Endothelial cell of umbilical vein (primary cell): ENCODE data around the gene PAX9. TPM values are rescaled to one million over a fixed set of nuclear protein-coding genes. Genes with fewer than 3 reads are reported as not detected.

Experiments used
- BruUV-seq: library from RNA; stranded (reverse); fragments of 400-500 nt; replicated peaks from 2 replicates; lab custom pipeline; 2021; lab: Mats Ljungman, UMichigan
- CTCF ChIA-PET: fragments of 300-600, 350-600 bp; sonication (Branson Sonifier 250); formaldehyde crosslinking; loops from one replicate; lab custom pipeline; 2021; ENCODE audit warnings: antibody characterized with exemption, inconsistent platforms; lab: Charles Lee
- POLR2A ChIA-PET: fragments of 300-600, 350-600 bp; sonication (Branson Sonifier 250); formaldehyde crosslinking; loops from one replicate; lab custom pipeline; 2021; ENCODE audit warnings: antibody characterized with exemption, inconsistent platforms; lab: Charles Lee
- DNase-seq: peaks from one replicate; pipeline ENCODE4 v3.0.0-alpha.2; 2011; ENCODE audit warnings: low read depth, low spot score
- FAIRE-seq: peaks from 2 replicates; lab custom pipeline; 2011; peaks lifted over from hg19 to GRCh38; lab: Jason Lieb, UNC
- H2AFZ ChIP-seq: 2 replicates; pipeline ENCODE4 v1.6.0; 2012; ENCODE audit warnings: low read depth, low read length, control low read depth, inconsistent platforms
- H3K27ac ChIP-seq: 2 replicates; pipeline ENCODE4 v1.5.1; 2011; ENCODE audit warnings: low read depth, mild to moderate bottlenecking, control low read depth, low read length, moderate library complexity; ENCODE audit not compliant: insufficient read depth
- H3K27me3 ChIP-seq, 2 experiments: 2 replicates each; pipeline versions ENCODE4 v1.6.0 to v1.6.1; 2011; ENCODE audit warnings: low read length in 2 of 2, mixed read lengths in 1 of 2; ENCODE audit not compliant: control insufficient read depth in 2 of 2, insufficient read depth in 2 of 2
- H3K36me3 ChIP-seq, 2 experiments: 2 replicates in 1 of 2; 3 replicates in 1 of 2; pipeline ENCODE4 v1.5.1; 2011; ENCODE audit warnings: low read length in 2 of 2, mild to moderate bottlenecking in 1 of 2, moderate library complexity in 1 of 2; ENCODE audit not compliant: control insufficient read depth in 2 of 2, insufficient read depth in 2 of 2; ENCODE audit errors: extremely low read depth in 1 of 2
- H3K4me1 ChIP-seq: 3 replicates; pipeline ENCODE4 v1.5.1; 2011; ENCODE audit warnings: mild to moderate bottlenecking, low read length; ENCODE audit not compliant: control insufficient read depth, insufficient read depth; ENCODE audit errors: extremely low read depth
- H3K4me2 ChIP-seq: 2 replicates; pipeline ENCODE4 v1.6.1; 2011; ENCODE audit warnings: low read length, control low read depth, mixed read lengths; ENCODE audit not compliant: insufficient read depth
- H3K4me3 ChIP-seq, 3 experiments: fragments of 200-600 bp in 1 of 3; sonication (generic), shearing (Covaris generic) in 1 of 3; replicated peaks in 1 of 3; 2 replicates each; pipeline ENCODE4 v1.5.1; 2011 to 2016; ENCODE audit warnings: control low read depth in 3 of 3, low read length in 3 of 3, mild to moderate bottlenecking in 2 of 3, inconsistent platforms in 1 of 3, low read depth in 1 of 3, moderate library complexity in 1 of 3; ENCODE audit not compliant: insufficient read depth in 1 of 3
- H3K79me2 ChIP-seq: 2 replicates; pipeline ENCODE4 v1.6.0; 2012; ENCODE audit warnings: low read length, inconsistent platforms; ENCODE audit not compliant: control insufficient read depth, insufficient read depth
- H3K9ac ChIP-seq: replicated peaks from 2 replicates; pipeline ENCODE3; 2011; ENCODE audit warnings: low read length, control low read depth; ENCODE audit not compliant: insufficient read depth; ENCODE audit errors: extremely low read depth
- H3K9me1 ChIP-seq: replicated peaks from 3 replicates; pipeline ENCODE4 v1.6.0; 2011; ENCODE audit warnings: mild to moderate bottlenecking, low read length; ENCODE audit not compliant: control insufficient read depth, insufficient read depth; ENCODE audit errors: extremely low read depth
- H3K9me3 ChIP-seq: replicated peaks from 2 replicates; pipeline ENCODE4 v1.5.1; 2012; ENCODE audit warnings: low read length, inconsistent platforms; ENCODE audit not compliant: control insufficient read depth, insufficient read depth
- H4K20me1 ChIP-seq: replicated peaks from 2 replicates; pipeline ENCODE3; 2011; ENCODE audit warnings: mild to moderate bottlenecking, low read length; ENCODE audit not compliant: control insufficient read depth, insufficient read depth; ENCODE audit errors: extremely low read depth
- CTCF ChIP-seq, 2 donors: IDR thresholded peaks; 1 replicate in 1 of 2; 2 replicates in 1 of 2; pipeline ENCODE4 v1.5.1; 2011; ENCODE audit warnings: low read length in 2 of 2, mild to moderate bottlenecking in 2 of 2, moderate library complexity in 2 of 2, control low read depth in 1 of 2, inconsistent platforms in 1 of 2, low read depth in 1 of 2; ENCODE audit not compliant: insufficient read depth in 1 of 2; ENCODE audit errors: extremely low read depth in 1 of 2
- EZH2 ChIP-seq: IDR thresholded peaks from 2 replicates; pipeline ENCODE4 v1.6.1; 2012; ENCODE audit warnings: borderline replicate concordance, low read depth, mild to moderate bottlenecking, moderate library complexity, low read length, inconsistent platforms; ENCODE audit not compliant: severe bottlenecking
- FOS ChIP-seq: IDR thresholded peaks from 2 replicates; pipeline ENCODE4 v1.6.1; 2011; ENCODE audit warnings: mild to moderate bottlenecking, low read length, moderate library complexity, borderline replicate concordance; ENCODE audit not compliant: insufficient read depth
- GATA2 ChIP-seq: IDR thresholded peaks from 2 replicates; pipeline ENCODE4 v1.7.0; 2011; ENCODE audit warnings: low read depth, mild to moderate bottlenecking, moderate library complexity, mixed read lengths, low read length; ENCODE audit not compliant: insufficient read length, insufficient read depth
- JUN ChIP-seq: IDR thresholded peaks from 2 replicates; pipeline ENCODE4 v1.6.1; 2011; ENCODE audit warnings: borderline replicate concordance, low read depth; ENCODE audit not compliant: insufficient read length, insufficient read depth
- MYC ChIP-seq: IDR thresholded peaks from one replicate; pipeline ENCODE4 v1.6.1; 2011; ENCODE audit warnings: mild to moderate bottlenecking, low read depth, low read length
- POLR2A ChIP-seq: IDR thresholded peaks from 2 replicates; pipeline ENCODE4 v1.6.1; 2012; ENCODE audit warnings: low read depth, mild to moderate bottlenecking, control low read depth, low read length
- POLR2AphosphoS5 ChIP-seq: IDR thresholded peaks from 2 replicates; pipeline ENCODE4 v1.6.1; 2012; ENCODE audit warnings: low read depth, mild to moderate bottlenecking, control low read depth, low read length, moderate library complexity; ENCODE audit not compliant: insufficient read depth
- dilution Hi-C: fragments of 300-500 bp; cut with MboI; formaldehyde crosslinking; loops from one replicate; pipeline ENCODE4 v1.15.0; 2019; ENCODE audit warnings: low sequenced_read_pairs; ENCODE audit not compliant: extremely low pct_ligation_motif_present
- intact Hi-C: fragments of 100-400 bp; cut with micrococcal nuclease; formaldehyde crosslinking; loops from one replicate; pipeline ENCODE4 v1.10.0; 2022
- polyA plus RNA-seq, 4 experiments: library from polyadenylated mRNA; depleted of rRNA in 3 of 4; stranded (reverse) in 3 of 4; unstranded in 1 of 4; fragments of >200 nt; gene quantifications; 2 replicates each; pipeline versions ENCODE4 v1.2.1 to v1.2.3, GENCODE V29; 2011 to 2012; ENCODE audit warnings: missing spikeins in 1 of 4
- total RNA-seq: library from RNA; stranded (reverse); gene quantifications from 2 replicates; pipeline ENCODE4 v1.2.3, GENCODE V29; 2021
- TF ChIP-seq, protein P1 (sequence below): IDR thresholded peaks from 2 replicates; pipeline ENCODE4 v1.6.1; 2011; ENCODE audit not compliant: insufficient read depth, insufficient read length

Gene PAX9
- total and polyA plus RNA-seq, 2 donors (not counting 3 experiments of a cell fraction or from before 2014, with no cell fraction given) = 0.37 to 0.44 TPM

GRCh38 chr14:36659010-36659821 is 2.4 kb upstream of the PAX9 start:
- peaks cover 17% of the 10 kb centered on the region for H3K4me1 ChIP-seq
- DNase-seq (no peak), FAIRE-seq (no peak)
- no peak for TF ChIP-seq GATA2
- no peak for TF ChIP-seq CTCF (IDR thresholded peaks at IDR 0.05; ENCODE audit: extremely low read depth in 1 of 2, insufficient read depth in 1 of 2, low read depth in 1 of 2, low read length in 2 of 2)
- TF ChIP-seq, protein P1, sequence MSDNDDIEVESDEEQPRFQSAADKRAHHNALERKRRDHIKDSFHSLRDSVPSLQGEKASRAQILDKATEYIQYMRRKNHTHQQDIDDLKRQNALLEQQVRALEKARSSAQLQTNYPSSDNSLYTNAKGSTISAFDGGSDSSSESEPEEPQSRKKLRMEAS = no peak
- TF ChIP-seq EZH2 = no peak
- no peak for TF ChIP-seq JUN
- TF ChIP-seq POLR2A = no peak
- TF ChIP-seq MYC = no peak
- no peak for TF ChIP-seq POLR2AphosphoS5
- no peak for TF ChIP-seq FOS
- peaks cover 91 to 98% of the 10 kb centered on the region in 2 experiments for H3K27me3 ChIP-seq
- H3K27ac ChIP-seq = no peak overlapping the region
- no TSS peak for BruUV-seq
- H3K36me3 ChIP-seq = no peaks in the 10 kb centered on the region
- dilution Hi-C loops = no loop called here
- no peak overlapping the region for H3K9ac ChIP-seq
- H4K20me1 ChIP-seq = no peaks in the 10 kb centered on the region
- ChIA-PET CTCF (interaction anchor here (1.5 kb wide), 1 partner anchor 9 kb away, joined by 7 read pairs; no protein-coding TSS in a partner anchor), POLR2A (no interaction called here)
- no peaks in the 10 kb centered on the region for H3K9me1 ChIP-seq
- H3K4me3 ChIP-seq = no peak overlapping the region
- no peaks in the 10 kb centered on the region for H3K79me2 ChIP-seq
- H3K9me3 ChIP-seq = no peaks in the 10 kb centered on the region
- H3K4me2 ChIP-seq = no peak overlapping the region
- intact Hi-C loops = loop anchor here (5.0 kb wide), 1 partner anchor 137 kb away; the partner anchor contains the start of gene NKX2-1
- no peak overlapping the region for H2AFZ ChIP-seq
